ENCODE results near the gene ITK. TPM values are rescaled to one million over a fixed set of nuclear protein-coding genes. Genes with fewer than 3 reads are reported as not detected.
"Not testable (repeated sequence)": the region's sequence is repeated elsewhere in the genome, so short reads cannot be mapped to it uniquely, and the experiment has no call there.

Gene ITK
- total RNA-seq, 3 donors from 2014 or later = 227 to 260 (median 249) TPM

GRCh38 chr5:157186309-157187045, 5.8 kb downstream of the ITK start:
- ATAC-seq (peak in 1 of 2 donors; percentile 2), DNase-seq (no peak)
- Mint-ChIP-seq H3K4me3 (peak overlapping the region; percentile 100), H3K27me3 (ENCODE audit: low read depth) (no peaks in the 10 kb centered on the region), H3K9me3 (no peaks in the 10 kb centered on the region), H3K4me1 (ENCODE audit: low read depth) (peaks cover 62% of the 10 kb centered on the region), H3K36me3 (ENCODE audit: insufficient read depth) (peaks cover 74% of the 10 kb centered on the region)

DNA sequence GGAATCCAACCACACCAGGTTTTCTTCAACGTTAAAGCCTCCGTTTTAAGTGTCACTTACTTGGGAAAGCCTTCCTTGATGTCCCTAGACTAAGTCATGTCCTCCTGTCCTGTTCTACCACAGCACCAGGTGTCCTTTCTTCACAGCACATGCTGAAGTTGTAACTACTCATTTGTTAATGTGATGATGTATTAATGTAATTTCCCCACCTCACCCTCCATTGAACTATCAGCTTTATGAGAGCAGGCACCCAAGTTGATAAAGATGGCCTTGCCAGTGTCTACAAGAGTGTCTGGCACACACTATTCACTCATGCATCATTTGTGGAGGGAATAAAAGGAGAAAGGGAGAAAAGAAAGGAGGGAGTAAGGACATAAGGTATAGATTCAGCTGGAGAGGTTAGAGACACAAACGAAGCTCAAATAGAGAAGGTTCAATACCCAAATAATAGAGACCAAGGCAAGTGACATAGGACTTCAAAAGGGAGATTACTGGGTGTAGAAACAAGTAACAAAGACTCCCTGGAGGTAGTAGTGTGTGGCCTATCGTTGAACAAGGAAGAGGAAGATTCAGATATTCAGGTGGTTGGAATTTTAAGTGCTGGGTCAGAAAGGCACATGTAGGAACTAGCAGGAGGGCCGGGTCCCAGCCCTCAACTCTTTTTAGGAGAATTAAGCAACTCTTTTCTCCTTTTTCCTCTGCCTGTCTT, 6.6 kb downstream of the ITK start:
- H3K36me3 Mint-ChIP-seq (ENCODE audit: insufficient read depth) = peaks cover 73% of the 10 kb centered on the region

DNA sequence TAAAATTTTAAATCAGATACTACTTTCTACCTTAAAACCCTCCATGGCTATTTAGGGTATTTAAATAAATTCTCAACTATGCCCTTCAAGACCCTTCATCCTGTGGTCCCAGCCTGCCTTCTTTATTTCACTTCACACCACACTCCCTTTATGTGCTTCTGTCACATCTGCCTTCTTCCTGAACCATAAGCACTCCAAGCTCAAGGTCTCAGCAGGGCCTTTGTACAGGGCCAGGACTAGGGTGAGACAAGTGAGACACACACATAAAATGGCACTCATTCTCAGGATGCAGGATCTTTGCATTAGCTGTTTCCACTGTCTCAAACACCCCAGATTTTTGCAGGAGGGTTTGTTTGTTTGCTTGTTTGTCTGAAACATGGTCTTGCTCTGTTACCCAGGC, 7.6 kb downstream of the ITK start:
- no peak for DNase-seq
- H3K4me1 Mint-ChIP-seq (ENCODE audit: low read depth) = peaks cover 78% of the 10 kb centered on the region
- H3K4me3 Mint-ChIP-seq = peak overlapping the region; percentile 100
- peaks cover 73% of the 10 kb centered on the region for H3K36me3 Mint-ChIP-seq (ENCODE audit: insufficient read depth)
- no peak for ATAC-seq
- H3K9me3 Mint-ChIP-seq = peaks cover 3% of the 10 kb centered on the region
- H3K27me3 Mint-ChIP-seq (ENCODE audit: low read depth) = no peaks in the 10 kb centered on the region

More for the DNA sequence above, 6.6 kb downstream of the ITK start:
- ATAC-seq = peak; percentile 15 to 28
- Mint-ChIP-seq H3K4me1 (ENCODE audit: low read depth) (peaks cover 68% of the 10 kb centered on the region), H3K9me3 (peaks cover 3% of the 10 kb centered on the region), H3K27me3 (ENCODE audit: low read depth) (no peaks in the 10 kb centered on the region), H3K4me3 (peak overlapping the region; percentile 100)
- DNase-seq = no peak

DNA sequence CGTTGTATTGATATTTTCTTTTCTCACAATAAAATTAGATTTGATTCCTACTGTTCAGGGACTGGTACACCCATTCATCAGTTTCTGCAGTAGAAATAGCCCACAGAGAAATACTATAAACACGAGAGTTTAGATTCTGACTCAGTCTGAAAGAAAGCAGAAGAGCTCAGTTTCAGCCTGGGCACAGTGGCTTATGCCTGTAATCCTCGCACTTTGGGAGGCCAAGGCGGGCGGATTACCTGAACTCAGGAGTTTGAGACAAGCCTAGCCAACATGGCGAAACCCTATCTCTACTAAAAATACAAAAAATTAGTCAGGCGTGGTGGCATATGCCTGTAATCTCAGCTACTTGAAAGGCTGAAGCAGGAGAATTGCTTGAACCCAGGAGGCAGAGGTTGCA, 8.6 kb downstream of the ITK start:
- Mint-ChIP-seq H3K9me3 (peaks cover 3% of the 10 kb centered on the region), H3K27me3 (ENCODE audit: low read depth) (no peaks in the 10 kb centered on the region), H3K36me3 (ENCODE audit: insufficient read depth) (peaks cover 71% of the 10 kb centered on the region), H3K4me3 (peak overlapping the region; percentile 100), H3K4me1 (ENCODE audit: low read depth) (peaks cover 84% of the 10 kb centered on the region)
- ATAC-seq (peak; percentile 74), DNase-seq (no peak)

DNA sequence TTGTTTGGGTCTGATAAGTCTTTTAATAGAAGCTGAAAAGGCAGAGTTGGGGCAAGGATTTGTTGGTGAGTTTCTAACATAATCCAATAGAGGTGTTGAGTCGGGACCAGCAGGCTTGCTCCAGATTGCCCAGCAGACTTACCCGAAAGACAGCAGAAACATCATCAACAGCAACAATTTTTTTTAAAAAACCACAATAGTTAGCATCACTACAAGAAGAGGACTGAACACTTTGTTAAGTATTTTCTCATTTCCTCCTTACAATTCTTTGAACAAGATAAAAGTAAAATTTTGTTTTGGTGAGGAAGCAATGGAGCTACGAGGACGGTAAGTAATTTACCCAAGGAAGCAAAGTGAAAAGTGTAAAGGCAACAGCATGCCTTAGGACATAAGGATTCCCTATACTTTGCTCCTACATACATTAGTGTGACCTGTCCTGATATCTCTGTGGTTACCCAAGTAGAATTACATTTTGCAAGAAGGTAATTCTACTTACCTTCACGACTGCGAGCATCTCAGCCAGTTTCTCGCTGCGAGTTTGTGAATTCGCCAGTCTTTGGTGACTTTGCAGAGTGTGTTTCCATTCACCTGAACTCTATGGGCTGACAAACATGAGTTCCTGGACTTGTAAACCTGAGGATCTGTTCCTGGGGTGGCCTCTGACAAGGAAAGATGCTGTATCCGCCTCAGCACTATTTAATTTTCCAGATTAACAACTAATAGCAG, 13.2 kb downstream of the ITK start:
- peaks cover 87% of the 10 kb centered on the region for H3K4me1 Mint-ChIP-seq (ENCODE audit: low read depth)
- no peaks in the 10 kb centered on the region for H3K27me3 Mint-ChIP-seq (ENCODE audit: low read depth)
- H3K4me3 Mint-ChIP-seq = peak overlapping the region; percentile 72
- no peak for DNase-seq
- H3K36me3 Mint-ChIP-seq (ENCODE audit: insufficient read depth) = peaks cover 76% of the 10 kb centered on the region
- no peak for ATAC-seq
- peaks cover 3% of the 10 kb centered on the region for H3K9me3 Mint-ChIP-seq

DNA sequence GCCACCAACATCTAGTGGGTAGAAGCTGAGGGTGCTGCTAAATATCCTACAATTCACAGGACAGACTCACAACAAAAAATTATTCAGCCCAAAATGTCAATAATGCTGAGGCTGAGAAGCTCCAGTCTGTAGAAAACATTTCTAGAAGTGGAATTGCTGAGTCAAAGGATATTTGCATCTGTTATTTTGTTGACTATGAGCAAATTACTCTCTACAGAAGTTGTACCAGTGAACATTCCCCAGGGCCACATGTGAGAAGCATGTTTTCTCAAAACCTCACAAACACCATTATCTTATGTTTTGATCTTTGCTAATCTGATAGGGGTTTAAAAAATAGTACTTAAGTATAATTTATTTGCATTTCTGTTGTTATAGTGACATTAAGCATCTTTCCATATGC, 15.4 kb downstream of the ITK start:
- peak; percentile 2 to 4 for ATAC-seq
- peaks cover 90% of the 10 kb centered on the region for H3K4me1 Mint-ChIP-seq (ENCODE audit: low read depth)
- no peak for DNase-seq
- peaks cover 3% of the 10 kb centered on the region for H3K9me3 Mint-ChIP-seq
- H3K36me3 Mint-ChIP-seq (ENCODE audit: insufficient read depth) = peaks cover 74% of the 10 kb centered on the region
- H3K27me3 Mint-ChIP-seq (ENCODE audit: low read depth) = no peaks in the 10 kb centered on the region
- peak overlapping the region; percentile 59 for H3K4me3 Mint-ChIP-seq

DNA sequence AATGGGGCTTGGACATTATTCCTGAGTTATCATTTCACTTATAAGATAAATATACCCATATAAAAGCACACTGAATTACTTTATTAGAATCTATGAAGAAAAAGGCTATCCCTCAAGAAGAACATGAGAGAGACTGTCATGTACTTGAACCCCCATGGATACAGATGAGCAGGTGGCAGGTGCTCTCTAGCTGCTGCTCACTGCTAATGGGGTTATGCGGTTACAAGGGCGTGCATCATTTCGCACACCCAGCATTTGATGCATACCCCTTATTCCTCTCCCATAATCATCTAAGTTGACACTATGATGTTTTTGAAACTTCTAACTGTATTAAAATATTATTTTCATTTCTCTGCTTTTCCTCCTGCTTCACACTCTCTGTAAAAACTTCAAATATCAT, 16.4 kb downstream of the ITK start:
- H3K27me3 Mint-ChIP-seq (ENCODE audit: low read depth) = no peaks in the 10 kb centered on the region
- no peak for ATAC-seq
- peaks cover 89% of the 10 kb centered on the region for H3K4me1 Mint-ChIP-seq (ENCODE audit: low read depth)
- H3K36me3 Mint-ChIP-seq (ENCODE audit: insufficient read depth) = peaks cover 71% of the 10 kb centered on the region
- H3K9me3 Mint-ChIP-seq = no peaks in the 10 kb centered on the region
- H3K4me3 Mint-ChIP-seq = peak overlapping the region; percentile 59
- no peak for DNase-seq

GRCh38 chr5:157198277-157198986, 17.8 kb downstream of the ITK start:
- DNase-seq (peak; percentile 60), ATAC-seq (peak; percentile 80 to 83)
- H3K27me3 Mint-ChIP-seq (ENCODE audit: low read depth) = no peaks in the 10 kb centered on the region
- peak overlapping the region; percentile 58 for H3K4me3 Mint-ChIP-seq
- no peaks in the 10 kb centered on the region for H3K9me3 Mint-ChIP-seq
- H3K36me3 Mint-ChIP-seq (ENCODE audit: insufficient read depth) = peaks cover 66% of the 10 kb centered on the region
- H3K4me1 Mint-ChIP-seq (ENCODE audit: low read depth) = peaks cover 89% of the 10 kb centered on the region

GRCh38 chr5:157201857-157202256, 21.2 kb downstream of the ITK start:
- H3K4me3 Mint-ChIP-seq = peak overlapping the region; percentile 51
- no peaks in the 10 kb centered on the region for H3K27me3 Mint-ChIP-seq (ENCODE audit: low read depth)
- no peak for DNase-seq
- H3K9me3 Mint-ChIP-seq = peaks cover 9% of the 10 kb centered on the region
- peaks cover 52% of the 10 kb centered on the region for H3K36me3 Mint-ChIP-seq (ENCODE audit: insufficient read depth)
- H3K4me1 Mint-ChIP-seq (ENCODE audit: low read depth) = peaks cover 85% of the 10 kb centered on the region
- no peak for ATAC-seq

DNA sequence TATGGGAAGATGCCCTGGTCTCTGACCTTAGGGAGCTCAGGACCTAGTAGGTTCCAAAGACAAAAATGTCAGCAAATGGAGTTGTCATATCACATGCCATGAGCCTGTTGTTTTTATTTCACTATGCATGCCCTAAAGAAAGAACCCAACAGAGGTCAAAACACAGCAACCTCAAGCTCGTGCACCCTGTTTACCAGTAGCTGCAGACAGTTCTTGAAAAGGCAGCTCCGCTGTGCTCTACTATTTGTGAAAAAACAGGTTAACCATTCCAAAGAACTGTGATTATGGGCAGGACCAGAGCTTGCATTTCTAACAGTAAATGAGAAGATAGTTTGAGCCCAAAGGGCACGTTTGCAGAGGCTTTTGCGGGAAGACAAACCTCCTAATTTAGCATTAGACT, 22.8 kb downstream of the ITK start:
- no peak for DNase-seq
- H3K27me3 Mint-ChIP-seq (ENCODE audit: low read depth) = no peaks in the 10 kb centered on the region
- H3K4me1 Mint-ChIP-seq (ENCODE audit: low read depth) = peaks cover 85% of the 10 kb centered on the region
- peaks cover 53% of the 10 kb centered on the region for H3K36me3 Mint-ChIP-seq (ENCODE audit: insufficient read depth)
- peak overlapping the region; percentile 25 for H3K4me3 Mint-ChIP-seq
- peaks cover 9% of the 10 kb centered on the region for H3K9me3 Mint-ChIP-seq
- ATAC-seq = peak; percentile 6 to 8

DNA sequence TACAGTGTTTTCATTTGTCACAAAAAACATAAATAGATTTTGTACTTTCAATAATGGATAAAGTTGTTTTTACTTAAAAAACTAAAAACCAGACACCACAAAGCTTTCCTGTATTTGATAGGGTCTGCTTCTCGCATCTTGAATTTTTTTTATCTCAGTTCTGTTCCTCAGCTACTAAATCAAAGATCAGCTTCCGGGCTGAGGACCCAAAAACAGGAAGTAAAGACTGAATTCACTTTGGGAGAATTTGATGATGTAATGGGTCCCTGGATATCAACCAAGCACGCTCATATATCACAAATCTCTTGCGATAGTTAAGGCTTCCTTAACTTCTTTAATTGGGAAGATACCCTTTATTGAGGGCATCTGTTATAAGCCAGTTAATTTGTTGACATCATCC, 24.1 kb downstream of the ITK start:
- ATAC-seq (no peak), DNase-seq (no peak)
- Mint-ChIP-seq H3K9me3 (peaks cover 9% of the 10 kb centered on the region), H3K4me3 (peak overlapping the region; percentile 19), H3K4me1 (ENCODE audit: low read depth) (peaks cover 85% of the 10 kb centered on the region), H3K27me3 (ENCODE audit: low read depth) (no peaks in the 10 kb centered on the region), H3K36me3 (ENCODE audit: insufficient read depth) (peaks cover 53% of the 10 kb centered on the region)

- Mint-ChIP-seq H3K4me3 (no peak overlapping the region), H3K9me3 (peaks cover 9% of the 10 kb centered on the region), H3K4me1 (ENCODE audit: low read depth) (peaks cover 83% of the 10 kb centered on the region), H3K27me3 (ENCODE audit: low read depth) (no peaks in the 10 kb centered on the region), H3K36me3 (ENCODE audit: insufficient read depth) (peaks cover 51% of the 10 kb centered on the region)
- ATAC-seq (no peak), DNase-seq (no peak)
Measured at GRCh38 chr5:157205708-157206107, 25.1 kb downstream of the ITK start.

DNA sequence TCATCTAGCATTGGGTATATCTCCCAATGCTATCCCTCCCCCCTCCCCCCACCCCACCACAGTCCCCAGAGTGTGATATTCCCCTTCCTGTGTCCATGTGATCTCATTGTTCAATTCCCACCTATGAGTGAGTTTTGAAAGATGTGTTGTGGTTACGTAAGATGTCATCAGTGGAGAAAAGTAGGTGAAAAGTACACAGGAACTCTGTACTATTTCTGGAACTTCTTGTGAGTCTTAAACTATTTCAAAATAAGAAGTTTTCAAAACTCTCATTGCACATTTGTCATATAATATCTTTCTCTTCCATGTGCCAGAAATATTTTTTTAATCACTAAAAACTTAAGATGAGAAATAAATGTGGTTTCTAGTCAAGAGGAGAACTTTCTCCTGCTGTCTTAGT, 30.0 kb downstream of the ITK start:
- not testable (repeated sequence) for H3K9me3 Mint-ChIP-seq; H3K27me3 Mint-ChIP-seq (ENCODE audit: low read depth); DNase-seq
- Mint-ChIP-seq H3K4me1 (ENCODE audit: low read depth) (peaks cover 92% of the 10 kb centered on the region), H3K36me3 (ENCODE audit: insufficient read depth) (peaks cover 84% of the 10 kb centered on the region), H3K4me3 (peak overlapping the region; percentile 20)
- peak; percentile 25 to 30 for ATAC-seq

DNA sequence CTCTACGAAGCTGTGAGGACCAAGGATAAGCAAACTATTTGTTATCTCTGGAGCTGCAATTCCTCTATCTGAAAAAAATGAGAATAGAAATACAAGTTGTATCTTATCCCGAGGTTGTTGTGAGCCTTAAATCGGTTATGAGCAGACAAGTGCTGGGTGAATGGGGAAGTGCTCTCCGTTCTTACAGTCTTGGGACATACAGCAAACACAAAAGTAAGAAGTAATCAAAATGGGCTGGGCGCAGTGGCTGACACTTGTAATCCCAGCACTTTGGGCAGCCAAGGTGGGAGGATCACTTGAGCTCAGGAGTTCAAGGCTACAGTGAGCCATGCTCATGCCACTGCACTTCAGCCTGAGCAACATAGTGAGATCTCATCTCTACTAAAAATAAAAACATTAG, 31.7 kb downstream of the ITK start:
- ATAC-seq (no peak), DNase-seq (no peak)
- Mint-ChIP-seq H3K4me3 (no peak overlapping the region), H3K9me3 (no peaks in the 10 kb centered on the region), H3K4me1 (ENCODE audit: low read depth) (peaks cover 97% of the 10 kb centered on the region), H3K27me3 (ENCODE audit: low read depth) (no peaks in the 10 kb centered on the region), H3K36me3 (ENCODE audit: insufficient read depth) (peaks cover 90% of the 10 kb centered on the region)
